IPS DF 19.7 (cell line): Measurements from ENCODE around the gene ANKRD29.
"Not testable (repeated sequence)": the region's sequence is repeated elsewhere in the genome, so short reads cannot be mapped to it uniquely, and the experiment has no call there.

Experiments used
- DNase-seq: peaks from one replicate; pipeline ENCODE4 v3.0.0-alpha.2; 2013; ENCODE audit warnings: low read depth, low spot score

Gene ANKRD29

DNA sequence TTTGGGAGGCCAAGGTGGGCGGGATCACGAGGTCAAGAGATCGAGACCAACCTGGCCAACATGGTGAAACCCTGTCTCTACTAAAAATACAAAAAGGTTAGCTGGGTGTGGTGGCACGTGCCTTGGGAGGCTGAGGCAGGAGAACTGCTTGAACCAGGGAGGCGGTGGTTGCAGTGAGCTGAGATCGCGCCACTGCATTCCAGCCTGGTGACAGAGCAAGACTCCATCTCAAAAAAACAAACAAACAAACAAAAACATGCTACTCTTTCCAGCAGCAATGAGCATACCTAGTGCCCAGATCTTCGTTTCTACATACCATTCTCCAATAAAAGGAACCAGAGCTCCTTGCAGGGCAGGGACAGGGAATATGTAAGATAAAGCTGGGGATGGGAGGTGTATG lies 105.2 kb downstream of the ANKRD29 start:
- DNase-seq, result not testable (repeated sequence)

DNA sequence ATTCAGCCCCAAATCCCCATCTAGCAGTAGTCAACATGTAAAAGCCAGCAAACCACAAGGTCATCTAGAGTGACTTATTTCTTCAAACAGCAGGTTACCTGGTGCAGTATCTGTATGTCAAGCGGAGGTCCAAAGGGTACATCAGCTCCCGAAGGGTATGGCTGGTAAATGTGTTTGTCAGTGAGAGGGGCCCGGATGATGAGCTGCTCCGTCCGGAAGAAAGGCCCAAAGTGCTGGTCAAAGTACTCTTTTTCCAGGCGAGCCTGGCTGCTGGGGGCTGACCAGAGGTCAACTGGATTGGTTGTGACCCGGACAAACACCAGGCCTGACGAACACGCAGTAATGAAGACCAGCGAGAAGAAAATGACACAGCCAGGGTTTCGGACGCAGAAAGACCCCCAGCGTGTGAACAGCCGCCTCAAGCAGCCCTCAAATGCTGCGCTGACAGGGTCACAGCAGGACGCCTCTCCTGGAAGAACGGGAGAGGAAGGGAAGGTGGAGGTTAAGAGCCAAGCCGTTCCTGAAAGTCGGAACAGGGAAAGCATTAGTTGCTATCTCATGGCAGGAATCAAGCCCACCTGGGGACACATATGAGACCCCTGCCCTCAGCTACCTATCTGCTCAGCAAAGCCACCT lies 106.4 kb downstream of the ANKRD29 start:
- no peak for DNase-seq

GRCh38 chr18:23553887-23554286 lies 108.8 kb downstream of the ANKRD29 start:
- DNase-seq, result no peak

- no peak for DNase-seq
Measured at GRCh38 chr18:23552505-23552904, 110.2 kb downstream of the ANKRD29 start.

DNA sequence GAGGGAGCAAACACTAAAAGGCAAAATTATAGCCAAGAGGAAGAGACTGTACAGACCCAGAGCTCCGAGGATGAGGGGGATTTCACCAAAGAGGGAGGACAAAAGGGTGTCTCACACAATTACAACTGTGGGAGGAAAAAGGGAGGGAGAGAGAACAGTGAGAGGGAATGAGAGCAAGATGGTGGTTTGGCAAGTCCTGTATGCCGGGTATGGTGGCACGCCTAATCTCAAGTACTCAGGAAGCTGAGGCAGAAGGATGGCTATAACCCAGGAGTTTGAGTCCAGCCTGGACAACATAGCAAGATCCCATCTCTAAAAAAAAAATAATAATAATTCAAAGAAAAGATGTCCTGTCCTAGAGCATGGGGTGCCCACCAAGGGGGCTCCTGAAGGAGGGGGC lies 110.7 kb downstream of the ANKRD29 start:
- DNase-seq, result no peak

DNA sequence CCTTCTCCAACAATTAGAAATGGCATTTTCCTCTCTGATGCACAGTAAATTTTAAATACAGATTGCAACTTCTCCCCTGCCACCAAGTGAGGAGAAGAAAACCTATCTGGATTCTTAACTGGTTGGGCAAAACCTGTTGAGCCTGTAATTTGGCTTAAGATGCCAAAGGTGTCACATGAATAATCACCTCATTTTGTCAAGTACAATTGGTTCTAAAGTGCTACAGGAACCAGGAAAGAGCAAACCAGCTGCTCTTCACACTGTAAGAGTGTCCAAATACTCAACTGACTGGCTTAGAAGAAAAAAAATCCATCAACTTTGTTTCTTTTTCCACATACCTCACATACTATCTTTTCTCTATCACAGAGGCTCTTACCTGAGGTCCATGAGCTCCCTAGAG lies 111.8 kb downstream of the ANKRD29 start:
- DNase-seq, result no peak
